Measurements from ENCODE around the gene SLC22A16.
A peak's percentile ranks its signal among the peaks of the same experiment; 100 is the strongest.

Gene SLC22A16

GRCh38 chr6:110486756-110487155 lies 10.3 kb upstream of the SLC22A16 start:
- Histone ChIP-seq H3K9me3 (ENCODE audit: severe bottlenecking) (no peaks in the 10 kb centered on the region), H3K27me3 (ENCODE audit: insufficient read depth, poor library complexity, severe bottlenecking) (no peaks in the 10 kb centered on the region), H3K4me3 (ENCODE audit: severe bottlenecking) (no peak overlapping the region), H3K36me3 (ENCODE audit: low read depth) (no peaks in the 10 kb centered on the region), H3K4me1 (ENCODE audit: insufficient read depth, poor library complexity, severe bottlenecking) (peaks cover 14% of the 10 kb centered on the region), H3K27ac (ENCODE audit: poor library complexity, severe bottlenecking) (no peak overlapping the region)
- DNase-seq (ENCODE audit: low spot score) (no peak), ATAC-seq (ENCODE audit: low read depth) (no peak)
- TF ChIP-seq CTCF (IDR thresholded peaks at IDR 0.05; ENCODE audit: poor library complexity, severe bottlenecking): no peak

GRCh38 chr6:110485491-110485890 lies 9.1 kb upstream of the SLC22A16 start:
- DNase-seq (ENCODE audit: low spot score): no peak
- H3K36me3 ChIP-seq (ENCODE audit: low read depth): no peaks in the 10 kb centered on the region
- no peak for TF ChIP-seq CTCF (IDR thresholded peaks at IDR 0.05; ENCODE audit: poor library complexity, severe bottlenecking)
- no peaks in the 10 kb centered on the region for H3K9me3 ChIP-seq (ENCODE audit: severe bottlenecking)
- no peak overlapping the region for H3K4me3 ChIP-seq (ENCODE audit: severe bottlenecking)
- H3K27me3 ChIP-seq (ENCODE audit: insufficient read depth, poor library complexity, severe bottlenecking): no peaks in the 10 kb centered on the region
- ATAC-seq (ENCODE audit: low read depth): no peak
- H3K4me1 ChIP-seq (ENCODE audit: insufficient read depth, poor library complexity, severe bottlenecking): peaks cover 4% of the 10 kb centered on the region
- no peak overlapping the region for H3K27ac ChIP-seq (ENCODE audit: poor library complexity, severe bottlenecking)

DNA sequence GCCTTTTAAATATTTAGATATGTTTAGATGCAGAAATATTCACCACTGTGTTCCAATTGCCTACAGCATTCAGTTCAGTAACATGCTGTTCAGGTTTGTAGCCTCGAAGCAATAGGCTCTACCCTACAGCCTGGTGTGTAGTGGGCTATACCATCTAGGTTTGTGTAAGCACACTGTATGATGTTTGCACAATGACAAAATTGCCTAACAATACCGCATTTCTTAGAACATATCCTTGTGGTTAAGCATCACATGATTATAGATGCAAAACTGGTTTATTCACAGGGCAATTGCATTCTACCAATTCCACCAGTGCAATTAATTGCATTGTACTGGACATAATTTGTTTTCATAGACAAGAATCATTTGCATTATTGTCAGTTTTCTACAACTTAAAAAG lies 7.9 kb upstream of the SLC22A16 start:
- no peaks in the 10 kb centered on the region for H3K36me3 ChIP-seq (ENCODE audit: low read depth)
- ATAC-seq (ENCODE audit: low read depth): peak; percentile 53; the same call in 2 of the 3 replicates
- DNase-seq (ENCODE audit: low spot score): no peak

GRCh38 chr6:110482774-110483400 lies 6.5 kb upstream of the SLC22A16 start:
- Histone ChIP-seq H3K27me3 (ENCODE audit: insufficient read depth, poor library complexity, severe bottlenecking) (no peaks in the 10 kb centered on the region), H3K27ac (ENCODE audit: poor library complexity, severe bottlenecking) (no peak overlapping the region), H3K4me1 (ENCODE audit: insufficient read depth, poor library complexity, severe bottlenecking) (peaks cover 4% of the 10 kb centered on the region), H3K4me3 (ENCODE audit: severe bottlenecking) (no peak overlapping the region), H3K36me3 (ENCODE audit: low read depth) (no peaks in the 10 kb centered on the region), H3K9me3 (ENCODE audit: severe bottlenecking) (no peaks in the 10 kb centered on the region)
- no peak for TF ChIP-seq CTCF (IDR thresholded peaks at IDR 0.05; ENCODE audit: poor library complexity, severe bottlenecking)
- DNase-seq (ENCODE audit: low spot score) (no peak), ATAC-seq (ENCODE audit: low read depth) (no peak)

More for the DNA sequence above, 7.9 kb upstream of the SLC22A16 start:
- Histone ChIP-seq H3K4me1 (ENCODE audit: insufficient read depth, poor library complexity, severe bottlenecking) (peaks cover 4% of the 10 kb centered on the region), H3K27ac (ENCODE audit: poor library complexity, severe bottlenecking) (no peak overlapping the region), H3K4me3 (ENCODE audit: severe bottlenecking) (no peak overlapping the region), H3K27me3 (ENCODE audit: insufficient read depth, poor library complexity, severe bottlenecking) (no peaks in the 10 kb centered on the region), H3K9me3 (ENCODE audit: severe bottlenecking) (no peaks in the 10 kb centered on the region)
- TF ChIP-seq CTCF (IDR thresholded peaks at IDR 0.05; ENCODE audit: poor library complexity, severe bottlenecking): no peak

DNA sequence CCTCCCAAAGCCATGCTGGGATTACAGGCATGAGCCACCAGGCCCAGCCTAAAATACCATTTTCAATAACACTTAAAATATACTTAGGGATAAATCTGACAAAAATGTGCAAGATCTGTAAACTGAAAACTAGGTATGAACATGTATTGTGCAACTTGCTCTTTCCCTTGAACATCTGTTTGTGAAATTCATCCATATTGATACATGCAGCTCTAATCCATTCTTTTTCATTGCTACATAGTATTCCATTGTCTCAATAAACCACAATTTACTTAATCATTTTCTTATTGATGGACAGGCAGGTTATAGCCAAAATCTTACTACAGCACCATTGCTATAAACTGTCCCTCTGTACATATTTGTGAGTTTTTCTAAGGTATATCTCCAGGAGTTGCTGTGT lies 4.7 kb upstream of the SLC22A16 start:
- Histone ChIP-seq H3K4me3 (ENCODE audit: severe bottlenecking) (no peak overlapping the region), H3K36me3 (ENCODE audit: low read depth) (no peaks in the 10 kb centered on the region), H3K4me1 (ENCODE audit: insufficient read depth, poor library complexity, severe bottlenecking) (peaks cover 4% of the 10 kb centered on the region), H3K9me3 (ENCODE audit: severe bottlenecking) (no peaks in the 10 kb centered on the region), H3K27ac (ENCODE audit: poor library complexity, severe bottlenecking) (no peak overlapping the region), H3K27me3 (ENCODE audit: insufficient read depth, poor library complexity, severe bottlenecking) (peaks cover 6% of the 10 kb centered on the region)
- ATAC-seq (ENCODE audit: low read depth) (no peak), DNase-seq (ENCODE audit: low spot score) (no peak)
- TF ChIP-seq CTCF (IDR thresholded peaks at IDR 0.05; ENCODE audit: poor library complexity, severe bottlenecking): no peak
